ENCODE measurements around the gene RAB39A.

GRCh38 chr11:107928767-107929507, 689 bp downstream of the RAB39A start:
- TF ChIP-seq CTCF (IDR thresholded peaks at IDR 0.05; ENCODE audit: borderline replicate concordance, extremely low read depth, low read length, poor library complexity, severe bottlenecking), result no peak
- no peak for TF ChIP-seq EZH2 (IDR thresholded peaks at IDR 0.05; ENCODE audit: borderline replicate concordance, low read depth, low read length, severe bottlenecking)

Data from DND-41 (cell line).